K562 treated with DMSO at 1 percent for 12 hours (cell line): ENCODE measurements around the gene DNAH3. TPM values are rescaled to one million over a fixed set of nuclear protein-coding genes. Genes with fewer than 3 reads are reported as not detected.

Experiments used
- total RNA-seq: library from RNA; unstranded; fragments of 300-600 nt; gene quantifications from 2 replicates; pipeline ENCODE4 v1.2.3, GENCODE V29; 2022; ENCODE audit not compliant: insufficient read depth

DNAH3 gene
- 0.60 TPM in 1 of 2 replicates, not detected in the other for total RNA-seq

GRCh38 chr16:21150375-21151001, at the start of gene DNAH3:
DNAH3 (minus strand) TSS chr16:21150846; CDS start chr16:21150319, 527 bp downstream.

GRCh38 chr16:21158208-21159110, 7.8 kb upstream of the DNAH3 start, which contains the start of gene LDAF1:
LDAF1 (plus strand) TSS chr16:21158674; CDS start chr16:21161183, 2,509 bp downstream.

GRCh38 chr16:20900299-20901067, 250.2 kb downstream of the DNAH3 start, which contains the start of the genes DCUN1D3 and LYRM1:
DCUN1D3 (minus strand) TSS chr16:20900358; CDS start chr16:20862538, 37,820 bp downstream.
LYRM1 (plus strand) TSS chr16:20900771; CDS start chr16:20915556, 14,785 bp downstream.

Other genes with a start within 250 kb of the DNAH3 start
- 18.9 and 29.5 TPM in 2 replicates for gene LDAF1, start 7.8 kb upstream of the DNAH3 start, total RNA-seq
- gene ZP2, start 60.7 kb upstream of the DNAH3 start, total RNA-seq: not detected in 2 replicates
- not detected in 2 replicates for gene ANKS4B, start 82.9 kb upstream of the DNAH3 start, total RNA-seq
- gene CRYM, start 127.4 kb upstream of the DNAH3 start, total RNA-seq: 2.1 and 2.4 TPM in 2 replicates